Measurements from ENCODE around the gene CLOCK. TPM values are rescaled to one million over a fixed set of nuclear protein-coding genes. Genes with fewer than 3 reads are reported as not detected.

CLOCK gene
- total RNA-seq, 1 experiment from 2014 or later, result 9.5 TPM

GRCh38 chr4:55530167-55530566 is 16.5 kb downstream of the CLOCK start:
- intact Hi-C loops (cut with micrococcal nuclease; ENCODE audit: unreplicated experiment), result no loop called here
- Mint-ChIP-seq H3K27ac (ENCODE audit: unreplicated experiment) (no peak overlapping the region), H3K27me3 (ENCODE audit: insufficient read depth, unreplicated experiment) (no peaks in the 10 kb centered on the region), H3K36me3 (ENCODE audit: insufficient read depth, unreplicated experiment) (peaks cover 10% of the 10 kb centered on the region), H3K9me3 (ENCODE audit: unreplicated experiment) (peaks cover 8% of the 10 kb centered on the region), H3K4me1 (ENCODE audit: low read depth, unreplicated experiment) (no peaks in the 10 kb centered on the region), H3K4me3 (ENCODE audit: unreplicated experiment) (no peak overlapping the region)
- no peak overlapping the region for H3K4me3 ChIP-seq (ENCODE audit: low read depth, low read length)
- peaks cover 4% of the 10 kb centered on the region; the same call in 1 of the 2 replicates for H3K4me1 ChIP-seq
- H3K9me3 ChIP-seq, result no peaks in the 10 kb centered on the region
- H3K27me3 ChIP-seq (replicated peaks; ENCODE audit: control insufficient read depth, insufficient read depth, low read length), result no peaks in the 10 kb centered on the region
- TF ChIP-seq CTCF (IDR thresholded peaks at IDR 0.05; ENCODE audit: insufficient read depth in 1 of 2, low read depth in 1 of 2, low read length in 1 of 2, severe bottlenecking in 1 of 2, unreplicated experiment in 1 of 2), result no peak
- no peak for DNase-seq
- BruUV-seq (replicated peaks), result no TSS peak
- ChIA-PET CTCF (no interaction called here), POLR2A (no interaction called here)
- H3K36me3 ChIP-seq (ENCODE audit: control insufficient read depth, insufficient read depth, low read length), result no peaks in the 10 kb centered on the region

GRCh38 chr4:55528491-55528890 is 18.2 kb downstream of the CLOCK start:
- ChIA-PET CTCF (no interaction called here), POLR2A (no interaction called here)
- Histone ChIP-seq H3K27me3 (replicated peaks; ENCODE audit: control insufficient read depth, insufficient read depth, low read length) (no peaks in the 10 kb centered on the region), H3K4me3 (ENCODE audit: low read depth, low read length) (no peak overlapping the region), H3K9me3 (no peaks in the 10 kb centered on the region), H3K4me1 (peaks cover 4% of the 10 kb centered on the region; the same call in 1 of the 2 replicates), H3K36me3 (ENCODE audit: control insufficient read depth, insufficient read depth, low read length) (no peaks in the 10 kb centered on the region)
- H3K27ac Mint-ChIP-seq (ENCODE audit: unreplicated experiment), result no peak overlapping the region
- no peaks in the 10 kb centered on the region for H3K27me3 Mint-ChIP-seq (ENCODE audit: insufficient read depth, unreplicated experiment)
- no TSS peak for BruUV-seq (replicated peaks)
- H3K9me3 Mint-ChIP-seq (ENCODE audit: unreplicated experiment), result peaks cover 8% of the 10 kb centered on the region
- DNase-seq, result no peak
- intact Hi-C loops (cut with micrococcal nuclease; ENCODE audit: unreplicated experiment), result no loop called here
- H3K4me1 Mint-ChIP-seq (ENCODE audit: low read depth, unreplicated experiment), result no peaks in the 10 kb centered on the region
- no peak for TF ChIP-seq CTCF (IDR thresholded peaks at IDR 0.05; ENCODE audit: insufficient read depth in 1 of 2, low read depth in 1 of 2, low read length in 1 of 2, severe bottlenecking in 1 of 2, unreplicated experiment in 1 of 2)
- H3K4me3 Mint-ChIP-seq (ENCODE audit: unreplicated experiment), result no peak overlapping the region
- peaks cover 10% of the 10 kb centered on the region for H3K36me3 Mint-ChIP-seq (ENCODE audit: insufficient read depth, unreplicated experiment)

- ChIA-PET CTCF (no interaction called here), POLR2A (no interaction called here)
- H3K4me3 ChIP-seq (ENCODE audit: low read depth, low read length), result no peak overlapping the region
- Mint-ChIP-seq H3K9me3 (ENCODE audit: unreplicated experiment) (no peaks in the 10 kb centered on the region), H3K27ac (ENCODE audit: unreplicated experiment) (no peak overlapping the region), H3K36me3 (ENCODE audit: insufficient read depth, unreplicated experiment) (no peaks in the 10 kb centered on the region), H3K4me1 (ENCODE audit: low read depth, unreplicated experiment) (no peaks in the 10 kb centered on the region), H3K4me3 (ENCODE audit: unreplicated experiment) (no peak overlapping the region), H3K27me3 (ENCODE audit: insufficient read depth, unreplicated experiment) (no peaks in the 10 kb centered on the region)
- DNase-seq, result no peak
- intact Hi-C loops (cut with micrococcal nuclease; ENCODE audit: unreplicated experiment), result no loop called here
- no peak for TF ChIP-seq CTCF (IDR thresholded peaks at IDR 0.05; ENCODE audit: insufficient read depth in 1 of 2, low read depth in 1 of 2, low read length in 1 of 2, severe bottlenecking in 1 of 2, unreplicated experiment in 1 of 2)
- BruUV-seq (replicated peaks), result no TSS peak
- no peaks in the 10 kb centered on the region for H3K27me3 ChIP-seq (replicated peaks; ENCODE audit: control insufficient read depth, insufficient read depth, low read length)
- H3K9me3 ChIP-seq, result no peaks in the 10 kb centered on the region
- H3K4me1 ChIP-seq, result peaks cover 3% of the 10 kb centered on the region; the same call in 1 of the 2 replicates
- H3K36me3 ChIP-seq (ENCODE audit: control insufficient read depth, insufficient read depth, low read length), result no peaks in the 10 kb centered on the region
Measured at GRCh38 chr4:55524844-55525571, 21.7 kb downstream of the CLOCK start.
